ENCODE results near the gene CPA5.

DNA sequence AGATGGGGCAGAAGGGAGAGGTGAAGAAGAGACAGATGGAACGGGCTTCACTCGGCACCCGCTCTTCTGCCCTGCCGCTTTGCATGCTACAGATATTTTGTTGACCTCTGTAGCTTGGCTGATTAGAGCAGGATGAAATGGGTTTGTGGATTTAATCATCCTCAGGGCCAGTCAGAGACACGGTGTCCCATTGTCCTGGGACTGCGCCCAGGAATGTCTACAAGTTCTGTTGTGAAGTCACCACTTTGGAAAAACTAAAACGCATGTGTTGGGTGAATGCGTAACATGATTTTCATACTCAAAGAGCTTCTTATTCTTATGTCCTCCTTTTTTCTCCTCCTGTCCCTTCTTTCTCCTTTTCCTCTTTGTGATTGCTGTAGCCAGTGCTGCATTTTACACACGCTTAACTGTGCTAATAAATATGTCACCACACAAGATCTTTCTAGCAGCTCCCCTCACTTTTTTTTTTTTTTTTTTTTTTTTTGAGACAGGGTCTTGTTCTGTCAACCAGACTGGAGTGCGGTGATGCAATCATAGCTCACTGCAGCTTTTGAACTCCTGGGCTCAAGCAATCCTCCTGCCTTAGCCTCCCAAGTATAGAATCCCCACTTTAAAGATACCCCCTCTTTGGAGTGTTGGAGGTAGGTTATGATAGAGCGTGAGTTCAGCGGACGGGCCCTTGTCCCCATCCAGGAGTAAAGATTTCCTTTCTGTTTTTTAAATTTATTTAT, 48.2 kb upstream of the CPA5 start:
- TF ChIP-seq YY1 (IDR thresholded peaks at IDR 0.05; ENCODE audit: insufficient read depth, insufficient read length) = no peak
- no peak for TF ChIP-seq ZNF274 (IDR thresholded peaks at IDR 0.05; ENCODE audit: low read depth, low read length)
- TF ChIP-seq SUZ12 (IDR thresholded peaks at IDR 0.05; ENCODE audit: extremely low read depth, insufficient read depth, insufficient read length) = no peak

All from NT2/D1 (cell line).